K562 (cell line): ENCODE data around the gene SRSF11. TPM values are rescaled to one million over a fixed set of nuclear protein-coding genes. Genes with fewer than 3 reads are reported as not detected.
"Not testable (repeated sequence)": the region's sequence is repeated elsewhere in the genome, so short reads cannot be mapped to it uniquely, and the experiment has no call there.

ENCODE experiments used
- ATAC-seq: fragments of 200-7000 bp; cut with Tn5 transposase; 3 replicates; pipeline ENCODE4 v1.9.1; 2020; ENCODE audit warnings: moderate library complexity
- BruUV-seq: library from RNA; stranded (reverse); fragments of 400-500 nt; replicated peaks from 2 replicates; lab custom pipeline; 2021; lab: Mats Ljungman, UMichigan
- CTCF ChIA-PET: fragments of 300-600 bp; formaldehyde crosslinking; extraction: SDS; loops from one replicate; lab custom pipeline; 2021; ENCODE audit warnings: low intra/inter-chr PET ratio; lab: Yijun Ruan, JAX
- POLR2A ChIA-PET: fragments of 300-600, 350-650 bp; sonication (Branson Sonifier 250); formaldehyde crosslinking; extraction: SDS; loops from one replicate; lab custom pipeline; 2021; ENCODE audit warnings: antibody characterized with exemption, inconsistent platforms; lab: Yijun Ruan, JAX
- DNase-seq, 4 experiments: peaks; one replicate each; pipeline versions ENCODE4 v3.0.0 to v3.0.0-alpha.2; 2011 to 2018; ENCODE audit warnings: low spot score in 3 of 4, mixed read lengths in 3 of 4; ENCODE audit errors: extremely low read depth in 1 of 4
- FAIRE-seq: peaks from 2 replicates; lab custom pipeline; 2011; peaks lifted over from hg19 to GRCh38; lab: Jason Lieb, UNC
- H2AFZ ChIP-seq: 2 replicates; pipeline ENCODE4 v1.6.0; 2011; ENCODE audit warnings: low read depth, low read length, control low read depth, inconsistent platforms
- H3K27ac ChIP-seq: fragments of 200-600 bp; 3 replicates; pipeline ENCODE4 v1.8.0; 2011; ENCODE audit warnings: low read depth, mild to moderate bottlenecking, control low read depth, inconsistent platforms, low read length, moderate library complexity, mixed read lengths; ENCODE audit errors: extremely low read depth
- H3K27me3 ChIP-seq, 2 experiments: fragments of 300-600 bp in 1 of 2; 2 replicates in 1 of 2; 3 replicates in 1 of 2; pipeline versions ENCODE4 v1.6.0 to v1.8.0; 2011; ENCODE audit warnings: inconsistent platforms in 2 of 2, low read length in 2 of 2, mild to moderate bottlenecking in 1 of 2, mixed read lengths in 1 of 2, moderate library complexity in 1 of 2; ENCODE audit not compliant: control insufficient read depth in 2 of 2, insufficient read depth in 2 of 2
- H3K36me3 ChIP-seq: fragments of 300-600 bp; 3 replicates; pipeline ENCODE4 v1.8.0; 2011; ENCODE audit warnings: mild to moderate bottlenecking, low read length, inconsistent platforms; ENCODE audit not compliant: control insufficient read depth, insufficient read depth
- H3K4me1 ChIP-seq, 2 experiments: fragments of 200-600 bp in 1 of 2; replicated peaks in 1 of 2; 2 replicates in 1 of 2; 3 replicates in 1 of 2; pipeline versions ENCODE4 v1.5.1 to v1.8.0; 2011; ENCODE audit warnings: inconsistent platforms in 2 of 2, low read length in 2 of 2, mild to moderate bottlenecking in 1 of 2, mixed read lengths in 1 of 2, moderate library complexity in 1 of 2; ENCODE audit not compliant: control insufficient read depth in 2 of 2, insufficient read depth in 2 of 2
- H3K4me2 ChIP-seq: 2 replicates; pipeline ENCODE4 v1.6.1; 2011; ENCODE audit warnings: low read length, control low read depth, inconsistent platforms, mixed read lengths; ENCODE audit not compliant: insufficient read depth
- H3K4me3 ChIP-seq: fragments of 200-600 bp; sonication (generic), shearing (Covaris generic); 2 replicates; pipeline ENCODE4 v1.5.1; 2016; ENCODE audit warnings: control low read depth, inconsistent platforms
- H3K79me2 ChIP-seq: fragments of 200-600 bp; 3 replicates; pipeline ENCODE4 v1.8.0; 2011; ENCODE audit warnings: low read length, inconsistent platforms; ENCODE audit not compliant: control insufficient read depth, insufficient read depth
- H3K9ac ChIP-seq, 2 experiments: 2 replicates each; pipeline versions ENCODE4 v1.6.0 to v1.6.1; 2011; ENCODE audit warnings: low read depth in 2 of 2, low read length in 2 of 2, control low read depth in 1 of 2, inconsistent platforms in 1 of 2, mild to moderate bottlenecking in 1 of 2, mixed read lengths in 1 of 2; ENCODE audit not compliant: insufficient read depth in 1 of 2
- H3K9me1 ChIP-seq: one replicate; pipeline ENCODE4 v1.6.0; 2011; ENCODE audit warnings: inconsistent platforms, mild to moderate bottlenecking, low read length, moderate library complexity; ENCODE audit not compliant: control insufficient read depth, insufficient read depth
- H3K9me3 ChIP-seq: replicated peaks from 2 replicates; pipeline ENCODE4 v1.5.1; 2011; ENCODE audit warnings: low read depth, low read length, inconsistent platforms; ENCODE audit not compliant: control insufficient read depth, insufficient read depth
- H4K20me1 ChIP-seq: replicated peaks from 2 replicates; pipeline ENCODE4 v1.6.1; 2011; ENCODE audit warnings: low read length, inconsistent platforms, mixed read lengths; ENCODE audit not compliant: control insufficient read depth, insufficient read depth
- BCOR ChIP-seq: fragments of 450-650 bp; IDR thresholded peaks from 2 replicates; pipeline ENCODE4 v1.6.1; 2016
- FOXM1 ChIP-seq, 2 experiments: fragments of 450-650 bp in 1 of 2; sonication (generic) in 1 of 2; formaldehyde crosslinking in 1 of 2; IDR thresholded peaks; 2 replicates each; pipeline versions ENCODE4 v1.6.1 to v1.9.0; 2017 to 2022; ENCODE audit warnings: low read depth in 2 of 2, mild to moderate bottlenecking in 2 of 2, missing genetic modification reagents in 1 of 2, moderate library complexity in 1 of 2
- HDAC2 ChIP-seq: fragments of 450-650 bp; IDR thresholded peaks from 2 replicates; pipeline ENCODE4 v1.6.1; 2016; ENCODE audit warnings: mild to moderate bottlenecking
- KDM1A ChIP-seq, 2 experiments: fragments of 450-650 bp; IDR thresholded peaks; 2 replicates each; pipeline ENCODE4 v1.6.1; 2016; ENCODE audit warnings: mild to moderate bottlenecking in 2 of 2
- RBM25 ChIP-seq: fragments of 200-400 bp; formaldehyde crosslinking; IDR thresholded peaks from 2 replicates; pipeline ENCODE4 v1.6.1; 2018; ENCODE audit warnings: low read length, low read depth, moderate library complexity; ENCODE audit not compliant: severe bottlenecking
- SMARCA5 ChIP-seq: fragments of 450-650 bp; IDR thresholded peaks from 2 replicates; pipeline ENCODE4 v1.6.1; 2016
- SP1 ChIP-seq: sonication (generic); formaldehyde crosslinking; IDR thresholded peaks from 2 replicates; pipeline ENCODE4 v1.8.1; 2022; ENCODE audit warnings: mild to moderate bottlenecking, missing genetic modification reagents
- ZNF146 ChIP-seq: IDR thresholded peaks from one replicate; pipeline ENCODE4 v1.6.1; 2018; ENCODE audit warnings: missing compliant biosample characterization; ENCODE audit not compliant: unreplicated experiment
- ZNF239 ChIP-seq: fragments of 250-450 bp; sonication (Bioruptor Pico); IDR thresholded peaks from 2 replicates; pipeline ENCODE4 v1.4.0; 2020; ENCODE audit warnings: mild to moderate bottlenecking
- in situ Hi-C: fragments of 300-500 bp; cut with MboI; formaldehyde crosslinking; loops from 4 replicates; pipeline ENCODE4 v1.15.0; 2018; ENCODE audit warnings: inconsistent platforms, mixed read lengths
- intact Hi-C: fragments of 100-400 bp; cut with micrococcal nuclease; formaldehyde crosslinking; loops from 2 replicates; pipeline ENCODE4 v1.14.2; 2022
- polyA plus RNA-seq, 8 experiments: library from polyadenylated mRNA; depleted of rRNA in 4 of 8; stranded (reverse) in 5 of 8; unstranded in 3 of 8; fragments of >200 nt; fragmentation: Nextera tagmentation in 2 of 8; fragmentation: Illumina TruSeq in 1 of 8; extraction: Ambion mirVana in 2 of 8; extraction: Trizol in 1 of 8; gene quantifications; 2 replicates each; pipeline versions ENCODE4 v1.2.1 to v1.2.3, GENCODE V29; 2011 to 2014; ENCODE audit warnings: inconsistent platforms in 1 of 8, missing spikeins in 1 of 8
- total RNA-seq, 7 experiments: library from RNA; depleted of rRNA in 6 of 7; stranded (reverse); fragments of >200 nt in 6 of 7; fragmentation: Illumina TruSeq in 2 of 7; extraction: Trizol in 2 of 7; gene quantifications; 2 replicates each; pipeline versions ENCODE4 v1.2.1 to v1.2.3, GENCODE V29; 2011 to 2021; ENCODE audit warnings: low replicate concordance in 1 of 7
- TF ChIP-seq, protein P1 (sequence below): fragments of 450-650 bp; IDR thresholded peaks from one replicate; pipeline ENCODE4 v1.6.1; 2018; ENCODE audit warnings: mild to moderate bottlenecking, moderate library complexity; ENCODE audit not compliant: partially characterized antibody

The SRSF11 gene
- total and polyA plus RNA-seq, 9 of the 15 experiments (the other 6 are each of a cell fraction or from before 2014, with no cell fraction given): 76.9 to 418 (median 190) TPM

GRCh38 chr1:70190180-70190579 is 31.0 kb upstream of the SRSF11 start:
- no peak overlapping the region for H3K4me3 ChIP-seq
- BruUV-seq: no TSS peak
- H3K4me1 ChIP-seq: no peaks in the 10 kb centered on the region
- peak; percentile 52; the same call in 2 of the 3 replicates for ATAC-seq
- TF ChIP-seq, protein P1, sequence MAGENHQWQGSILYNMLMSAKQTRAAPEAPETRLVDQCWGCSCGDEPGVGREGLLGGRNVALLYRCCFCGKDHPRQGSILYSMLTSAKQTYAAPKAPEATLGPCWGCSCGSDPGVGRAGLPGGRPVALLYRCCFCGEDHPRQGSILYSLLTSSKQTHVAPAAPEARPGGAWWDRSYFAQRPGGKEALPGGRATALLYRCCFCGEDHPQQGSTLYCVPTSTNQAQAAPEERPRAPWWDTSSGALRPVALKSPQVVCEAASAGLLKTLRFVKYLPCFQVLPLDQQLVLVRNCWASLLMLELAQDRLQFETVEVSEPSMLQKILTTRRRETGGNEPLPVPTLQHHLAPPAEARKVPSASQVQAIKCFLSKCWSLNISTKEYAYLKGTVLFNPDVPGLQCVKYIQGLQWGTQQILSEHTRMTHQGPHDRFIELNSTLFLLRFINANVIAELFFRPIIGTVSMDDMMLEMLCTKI: no peak
- TF ChIP-seq ZNF239 (CRISPR knock-in tag) (no peak), SP1 (CRISPR knock-in tag) (0 out of 2 replicates have a peak, but pooled peaks have one; percentile 12)
- TF ChIP-seq, all 486 proteins: peak for 1
- Histone ChIP-seq H3K9me1 (no peaks in the 10 kb centered on the region), H3K9ac (no peak overlapping the region), H3K9me3 (no peaks in the 10 kb centered on the region), H4K20me1 (no peaks in the 10 kb centered on the region), H3K27me3 (no peaks in the 10 kb centered on the region), H3K27ac (no peak overlapping the region), H3K79me2 (peaks cover 62% of the 10 kb centered on the region), H3K36me3 (peaks cover 7% of the 10 kb centered on the region; the same call in 2 of the 3 replicates), H2AFZ (no peak overlapping the region), H3K4me2 (no peak overlapping the region)
- FAIRE-seq (no peak), DNase-seq (no peak)
- in situ Hi-C loops: no loop called here
- POLR2A ChIA-PET: interaction anchor here (0.9 to 1.1 kb wide), 2 partner anchors 16 to 18 kb away, joined by 3 read pairs; no protein-coding TSS in a partner anchor
- CTCF ChIA-PET: no interaction called here
- intact Hi-C loops: no loop called here

- CTCF ChIA-PET; POLR2A ChIA-PET; H3K4me2 ChIP-seq; DNase-seq; ATAC-seq; H3K27me3 ChIP-seq; H3K27ac ChIP-seq; H3K9me1 ChIP-seq; H3K4me3 ChIP-seq; BruUV-seq; H3K36me3 ChIP-seq; H3K4me1 ChIP-seq; H3K9me3 ChIP-seq; in situ Hi-C loops; FAIRE-seq; H3K9ac ChIP-seq; intact Hi-C loops; H2AFZ ChIP-seq; H4K20me1 ChIP-seq; TF ChIP-seq FOXM1 (CRISPR knock-in tag; IDR thresholded peaks at IDR 0.05; ENCODE audit: low read depth): not testable (repeated sequence)
- peak; percentile 4 for TF ChIP-seq RBM25
- peak; percentile 84 for TF ChIP-seq BCOR
- TF ChIP-seq FOXM1 (IDR thresholded peaks at IDR 0.05; ENCODE audit: low read depth): peak; percentile 24; the same call in 1 of the 2 replicates
- peak; percentile 68 to 78 for TF ChIP-seq KDM1A (IDR thresholded peaks at IDR 0.05)
- TF ChIP-seq ZNF146 (CRISPR knock-in tag): peak; percentile 99
- peak; percentile 74; the same call in 1 of the 2 replicates for TF ChIP-seq SMARCA5
- TF ChIP-seq HDAC2: 0 out of 2 replicates have a peak, but pooled peaks have one; percentile 20
- peaks cover 82% of the 10 kb centered on the region for H3K79me2 ChIP-seq
Measured at GRCh38 chr1:70192446-70192845, 28.7 kb upstream of the SRSF11 start.
